Activated CD4-positive, CD25-positive, alpha-beta regulatory T cell treated with anti-CD3 and anti-CD28 coated beads, Interleukin-2, amount 50 U/mL, for 16 hours (primary cell): ENCODE measurements around the gene SND1.

Source experiments
- DNase-seq: peaks from one replicate; pipeline ENCODE4 v3.0.0-alpha.2; 2020; ENCODE audit warnings: low read depth, low spot score

SND1 gene

DNA sequence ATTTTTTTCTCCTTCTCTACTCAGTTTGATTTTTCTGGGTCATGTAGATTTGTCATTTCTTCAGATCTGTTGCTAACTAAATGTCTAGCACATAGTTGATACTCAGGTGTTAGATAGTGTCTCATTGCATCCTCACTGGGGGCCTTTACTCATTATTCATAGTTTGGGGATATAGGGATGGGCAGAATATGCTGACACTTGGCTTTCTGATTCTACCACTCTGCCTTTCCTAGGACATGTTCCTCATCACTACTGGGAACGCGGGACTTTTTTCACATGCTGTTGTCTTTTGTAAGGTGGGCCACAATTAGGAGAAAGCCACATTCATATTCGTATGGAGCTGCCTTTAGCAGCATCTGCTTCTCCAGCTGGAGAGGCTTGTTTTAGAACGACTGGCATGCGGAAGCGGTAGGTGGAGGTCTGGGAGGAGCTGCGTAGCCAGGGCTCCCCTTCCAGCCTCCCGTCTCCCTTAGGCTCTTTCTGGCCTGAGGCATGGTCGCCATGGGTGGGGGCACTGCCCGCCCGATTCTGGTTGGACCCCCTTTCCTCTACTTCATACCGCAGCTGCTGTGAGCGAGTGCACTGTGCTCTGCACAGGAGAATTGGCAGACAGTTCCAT is 78.8 kb downstream of the SND1 start:
- no peak for DNase-seq

- DNase-seq, result no peak
Measured at GRCh38 chr7:127731431-127732080, 79.6 kb downstream of the SND1 start.

- no peak for DNase-seq
Measured at GRCh38 chr7:127732306-127732705, 80.3 kb downstream of the SND1 start.

- no peak for DNase-seq
Measured at GRCh38 chr7:127733986-127734385, 82.0 kb downstream of the SND1 start.

DNA sequence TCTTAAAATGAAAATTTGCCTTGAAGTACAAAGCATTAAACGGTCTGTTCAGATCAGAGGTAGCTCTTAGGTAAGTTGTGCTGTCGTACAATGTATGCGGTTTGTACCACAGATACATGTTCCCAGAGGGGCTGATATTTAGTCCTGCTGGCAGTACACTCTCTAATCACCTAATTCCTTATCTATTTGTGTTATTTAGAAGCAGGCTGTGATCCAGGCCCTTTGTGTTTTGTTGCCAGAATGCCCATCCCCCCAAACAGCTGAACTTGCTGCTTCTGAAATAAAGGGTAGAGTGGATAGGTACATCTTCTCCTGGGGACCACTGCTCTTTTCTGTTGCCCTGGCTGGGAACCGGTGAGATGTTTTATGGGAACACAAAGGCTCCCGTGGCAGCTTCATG is 84.5 kb downstream of the SND1 start:
- no peak for DNase-seq

DNA sequence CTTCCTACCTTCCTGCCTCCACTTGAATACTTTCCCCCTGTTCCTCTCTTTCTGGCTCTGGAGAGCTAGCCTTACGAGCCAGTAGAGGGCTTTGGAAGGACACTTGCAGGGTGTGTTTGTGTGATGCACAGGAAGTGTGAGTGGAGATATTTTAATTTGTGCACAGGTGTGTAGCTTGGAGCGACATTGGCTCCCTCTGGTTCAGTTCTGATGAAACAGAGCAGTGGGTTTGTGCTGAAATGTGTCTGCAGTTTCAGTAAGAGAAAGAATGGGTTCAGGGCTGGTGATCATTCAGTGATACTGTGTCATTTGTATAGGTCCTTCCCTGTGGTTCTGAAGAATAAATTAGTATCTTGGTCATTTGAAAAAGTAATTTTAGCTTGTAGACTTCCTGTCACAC is 86.9 kb downstream of the SND1 start:
- no peak for DNase-seq

DNA sequence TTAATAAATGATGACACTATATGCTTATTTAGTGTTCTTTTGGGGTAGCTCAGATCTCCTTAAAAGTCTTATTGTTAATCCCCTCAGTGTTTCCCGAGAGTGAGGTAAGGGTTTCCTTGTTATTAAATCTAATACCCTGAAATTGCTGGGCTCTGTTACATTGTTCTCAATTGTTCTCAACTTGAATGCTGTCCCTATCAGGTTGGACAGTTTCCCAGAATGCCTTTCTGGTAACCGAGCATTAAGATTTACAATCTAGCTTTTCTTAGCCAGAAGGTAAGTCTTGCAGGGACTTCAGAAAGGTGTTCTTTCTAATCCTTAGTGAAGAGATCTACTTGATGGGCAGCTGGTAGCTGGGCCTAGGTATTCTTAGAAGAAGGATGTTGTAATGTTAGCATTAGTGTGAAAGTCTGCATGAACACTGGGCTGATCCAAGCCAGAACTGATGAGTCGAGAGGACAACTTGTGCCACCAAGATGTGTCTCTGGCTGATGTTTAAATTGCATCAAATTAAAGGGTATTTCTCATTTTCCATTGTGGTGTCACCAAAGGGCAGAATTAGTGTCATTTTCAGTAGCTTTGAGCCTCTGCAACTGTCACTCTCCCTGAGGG is 89.9 kb downstream of the SND1 start:
- no peak for DNase-seq

- DNase-seq, result no peak
Measured at GRCh38 chr7:127745445-127745844, 93.5 kb downstream of the SND1 start.

DNA sequence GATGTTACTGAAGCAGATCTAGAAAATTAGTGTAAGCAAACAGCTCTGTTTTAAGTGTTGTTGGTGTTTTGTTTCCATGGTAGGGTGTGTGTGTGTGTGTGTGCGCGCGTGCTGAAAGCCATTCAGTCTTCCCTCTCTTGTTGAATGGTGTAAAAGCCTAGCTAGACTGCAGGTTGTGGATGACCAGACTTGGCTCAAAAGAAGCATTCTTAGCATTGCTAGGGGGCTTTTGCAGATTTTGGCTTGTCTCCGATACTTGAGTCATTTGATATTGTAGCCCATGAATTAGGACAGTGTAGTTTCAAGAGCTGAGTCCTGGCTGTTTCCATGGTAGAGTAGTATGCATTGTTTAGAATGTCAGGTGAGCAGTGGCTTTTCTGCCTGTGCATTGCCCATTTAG is 99.1 kb downstream of the SND1 start:
- DNase-seq, result no peak

DNA sequence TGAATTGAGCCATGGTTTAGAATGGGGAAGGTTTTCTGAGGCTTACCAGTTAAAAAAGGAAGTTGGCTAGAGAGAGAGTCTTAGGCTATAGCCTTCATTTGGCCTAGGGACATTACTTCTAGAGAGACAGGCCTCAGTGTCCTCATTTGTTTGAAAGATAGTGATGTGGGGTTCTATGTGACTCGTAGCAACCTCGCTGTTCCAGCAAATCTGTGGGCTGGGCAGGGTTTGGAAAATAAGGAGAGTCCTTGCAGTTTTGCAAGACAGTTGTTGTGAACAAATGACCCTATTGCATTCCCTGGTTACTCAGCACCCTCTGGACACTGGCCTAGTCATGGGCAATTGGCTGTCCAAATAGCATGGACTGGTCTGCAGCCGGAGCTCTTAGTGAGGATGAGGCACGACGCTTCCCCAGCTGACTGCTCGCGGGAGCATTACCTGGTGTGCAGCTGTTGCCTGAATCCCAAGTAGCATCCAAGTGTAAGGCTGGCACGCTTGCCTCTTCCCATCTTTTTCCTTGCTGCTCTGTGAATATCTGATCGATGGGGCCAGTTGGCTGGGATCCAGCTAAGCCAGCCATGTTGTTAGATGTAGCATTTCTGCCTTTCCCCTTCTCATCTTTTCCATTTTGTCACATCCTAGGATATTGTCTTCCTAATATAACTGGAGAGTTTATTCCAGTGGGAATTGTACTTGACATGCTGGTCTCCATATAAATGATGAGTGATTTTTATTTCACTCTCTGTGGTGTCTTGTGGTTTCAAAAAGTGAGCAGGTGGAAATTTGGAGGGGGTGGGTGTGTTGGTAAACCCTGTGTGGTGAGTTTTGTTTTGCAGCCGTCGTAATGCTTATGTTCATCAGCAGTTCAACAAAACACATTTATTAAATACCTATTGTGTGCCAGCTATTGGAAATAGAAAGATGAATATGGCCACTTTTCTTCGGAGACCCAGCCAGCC is 99.8 kb downstream of the SND1 start:
- DNase-seq, result no peak

GRCh38 chr7:127752829-127753228 is 100.8 kb downstream of the SND1 start:
- no peak for DNase-seq

DNA sequence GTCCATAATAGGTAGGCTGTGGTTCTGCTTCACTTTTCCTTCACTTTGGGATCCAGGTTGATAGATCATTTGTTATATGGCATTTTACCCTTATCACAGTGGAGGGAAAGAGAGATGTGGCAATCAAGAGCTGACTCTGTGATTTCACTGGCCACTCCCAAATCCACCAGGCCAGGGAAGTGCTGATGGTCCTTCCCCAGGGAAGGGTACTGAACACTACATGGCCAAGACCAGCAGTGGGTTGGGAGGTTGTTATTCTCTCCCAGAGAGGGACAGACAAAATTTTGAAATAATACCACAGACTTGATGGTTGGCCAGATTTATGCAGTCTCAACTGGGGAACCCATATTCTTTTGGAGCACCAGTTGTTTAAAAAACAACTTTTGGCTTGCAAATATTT is 102.5 kb downstream of the SND1 start:
- DNase-seq, result no peak

DNA sequence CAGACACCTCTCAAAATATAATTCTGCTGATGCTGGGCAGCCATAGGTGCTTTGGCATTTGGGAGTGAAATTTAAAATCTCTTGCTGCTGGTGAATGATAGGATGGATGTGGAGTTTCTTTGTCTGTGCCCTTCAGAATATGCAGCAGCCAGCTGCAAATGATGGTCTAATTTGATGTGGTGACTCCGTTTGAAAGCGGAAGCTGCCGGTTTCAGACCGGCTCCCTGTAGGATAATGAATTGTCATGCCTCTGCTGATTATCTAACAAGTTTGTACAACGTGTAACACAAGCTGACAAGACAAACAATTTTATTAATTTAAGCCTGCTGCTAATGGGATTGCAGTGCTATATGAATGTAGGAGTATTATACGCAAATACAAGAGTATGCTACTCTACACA is 103.5 kb downstream of the SND1 start:
- DNase-seq, result no peak

DNA sequence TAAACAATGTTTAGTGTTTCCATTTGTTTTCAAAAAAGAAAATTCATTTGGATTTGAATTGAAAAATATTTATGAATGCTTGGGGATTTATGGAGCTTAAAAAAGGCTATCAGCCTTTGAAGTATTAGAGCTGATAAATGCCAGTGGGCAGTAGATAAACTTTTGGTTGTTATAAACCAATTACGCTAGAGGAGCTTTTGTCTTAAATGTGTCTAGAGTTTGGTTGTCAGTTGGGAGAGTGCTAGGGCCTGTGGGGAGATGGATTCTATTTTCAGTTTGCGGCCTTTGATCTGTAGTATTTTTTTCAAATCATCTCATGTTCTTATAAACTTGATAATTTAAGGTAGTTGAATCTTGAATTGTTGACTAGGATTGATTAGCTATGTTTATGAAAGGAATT is 104.0 kb downstream of the SND1 start:
- no peak for DNase-seq

DNA sequence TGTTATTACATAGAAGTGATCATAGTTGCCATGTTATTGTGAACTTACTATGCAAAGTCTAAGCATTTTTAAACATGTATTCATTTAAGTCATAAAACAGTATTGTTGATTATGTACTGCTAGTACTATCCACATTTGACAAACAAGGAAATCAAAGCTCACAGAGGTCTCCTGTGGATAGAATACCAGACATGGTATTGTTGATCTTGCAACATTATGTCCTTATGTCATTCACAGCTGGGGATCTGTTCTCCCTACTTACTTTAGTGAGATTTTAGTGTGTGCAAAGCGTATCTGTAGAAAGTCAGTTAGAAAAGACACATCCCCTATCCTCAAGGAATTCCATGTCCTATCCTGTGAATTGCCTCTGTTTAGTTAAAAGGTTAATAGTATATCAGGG is 106.1 kb downstream of the SND1 start:
- no peak for DNase-seq

GRCh38 chr7:127758845-127759244 is 106.9 kb downstream of the SND1 start:
- DNase-seq, result no peak

DNA sequence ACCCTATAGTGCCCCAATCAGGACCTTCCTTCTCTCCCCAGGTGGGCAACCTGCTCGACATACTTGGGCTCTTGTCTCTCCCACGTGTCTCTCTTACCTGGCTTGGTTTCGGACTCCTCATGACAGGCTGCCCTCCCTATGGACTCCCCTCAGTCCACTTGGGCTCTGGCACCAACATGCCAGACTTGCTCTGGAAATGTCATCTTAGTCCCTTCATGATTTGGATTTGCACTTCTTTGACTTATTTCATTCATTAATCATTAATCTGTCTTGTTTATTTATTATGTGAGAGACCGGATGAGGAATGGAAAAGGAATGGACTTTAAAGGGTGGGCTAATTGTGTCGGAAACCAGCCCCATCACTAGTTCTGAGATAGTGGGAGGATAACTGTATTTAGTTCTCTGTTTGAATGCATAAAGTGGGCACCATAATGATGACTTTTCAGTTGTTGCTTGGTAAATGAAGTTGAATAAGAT is 108.0 kb downstream of the SND1 start:
- DNase-seq, result no peak

DNA sequence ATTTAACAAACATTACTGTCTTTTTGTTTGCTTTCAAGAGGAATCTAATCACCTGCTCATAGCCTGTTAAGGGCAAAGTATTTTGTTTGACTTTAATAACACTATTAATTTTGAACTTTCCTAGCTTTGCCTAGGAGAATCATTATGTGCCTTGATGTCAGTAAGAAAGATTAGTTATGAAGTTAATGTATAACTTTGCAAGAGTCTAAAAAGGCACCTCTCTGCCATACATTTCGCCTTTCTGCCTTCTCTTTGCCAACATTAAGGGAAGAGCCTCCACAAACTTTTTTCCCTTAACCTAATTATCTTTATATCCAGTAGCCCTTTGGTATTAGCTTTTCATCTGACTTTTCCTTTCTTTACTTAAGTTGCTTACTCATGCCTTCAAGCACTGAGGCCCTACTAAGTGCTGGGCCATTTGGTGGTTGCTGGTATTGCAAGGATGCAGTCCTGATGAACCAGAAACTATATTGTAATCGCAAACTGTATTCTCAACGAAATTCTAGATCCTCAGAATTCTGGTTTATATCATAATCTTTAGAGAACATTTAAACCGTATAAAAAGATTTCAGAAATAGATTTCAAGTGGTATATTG is 108.5 kb downstream of the SND1 start:
- no peak for DNase-seq

- no peak for DNase-seq
Measured at GRCh38 chr7:127761196-127761595, 109.2 kb downstream of the SND1 start.

- no peak for DNase-seq
Measured at GRCh38 chr7:127764681-127765080, 112.7 kb downstream of the SND1 start.

- no peak for DNase-seq
Measured at GRCh38 chr7:127765150-127765549, 113.2 kb downstream of the SND1 start.
